ENCODE measurements around the gene BGN.

The BGN gene

DNA sequence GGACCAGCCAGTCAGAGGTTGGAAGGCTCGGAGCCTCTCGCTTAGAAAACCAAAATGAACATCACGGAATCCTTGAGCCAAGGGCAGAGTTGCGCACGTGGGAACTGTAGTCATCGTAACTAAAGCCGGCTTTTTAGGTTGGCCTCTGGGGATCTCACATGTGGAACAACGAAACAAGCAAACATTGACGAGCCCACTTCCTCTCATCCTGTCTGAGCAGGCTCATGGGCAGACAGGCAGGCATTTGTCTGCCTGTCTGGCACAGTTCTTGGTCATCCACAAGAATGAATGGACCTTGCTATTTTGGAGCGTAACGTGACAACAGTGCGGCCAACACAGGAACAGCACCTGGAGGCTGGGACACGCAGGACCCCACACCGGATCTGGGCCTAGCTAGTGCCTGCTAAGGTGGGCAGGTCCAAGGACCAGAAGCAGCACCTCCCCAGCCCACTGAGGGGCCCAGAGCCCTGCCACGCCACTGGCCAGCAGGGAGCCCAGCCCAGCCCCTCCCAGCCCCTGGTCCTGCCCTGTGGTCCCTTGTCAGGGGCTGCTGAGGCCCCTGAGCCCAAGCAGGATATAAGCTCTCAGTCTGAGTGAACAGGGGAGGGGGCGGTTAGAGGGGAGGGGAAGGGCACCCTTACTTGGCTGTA, 39.8 kb upstream of the BGN start:
- Histone ChIP-seq H3K4me3 (ENCODE audit: low read depth, low read length) (no peak overlapping the region), H3K9ac (ENCODE audit: low read depth, low read length) (no peak overlapping the region), H3K36me3 (ENCODE audit: control insufficient read depth, insufficient read depth, low read length) (peaks cover 6% of the 10 kb centered on the region), H3K4me1 (ENCODE audit: control insufficient read depth, insufficient read depth, low read length) (no peaks in the 10 kb centered on the region), H3K27me3 (ENCODE audit: control insufficient read depth, insufficient read depth, low read length) (no peaks in the 10 kb centered on the region), H3K9me3 (ENCODE audit: control insufficient read depth, insufficient read depth, low read length) (no peaks in the 10 kb centered on the region)

DNA sequence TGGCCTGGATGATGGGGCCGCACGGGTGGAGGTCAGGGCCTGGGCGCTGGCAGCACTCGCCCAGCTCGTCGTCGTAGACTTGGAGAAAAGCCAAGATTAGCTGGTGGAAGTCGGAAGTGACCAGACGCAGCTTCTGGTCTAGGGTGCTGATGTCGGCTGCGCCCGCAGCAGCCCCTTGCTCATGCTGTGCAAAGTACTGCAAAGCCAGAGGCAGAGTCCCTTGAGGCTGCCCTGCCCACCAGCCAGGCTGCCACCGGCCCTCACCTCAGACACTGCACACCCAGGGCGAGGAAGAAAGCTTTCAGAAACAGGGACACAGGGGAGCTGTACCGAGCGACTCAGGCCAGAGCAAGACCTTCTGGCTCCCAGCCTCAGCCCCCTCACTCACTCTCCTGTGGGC, 39.2 kb upstream of the BGN start:
- no peak overlapping the region for H3K4me3 ChIP-seq (ENCODE audit: low read depth, low read length)
- H3K9ac ChIP-seq (ENCODE audit: low read depth, low read length): no peak overlapping the region
- H3K4me1 ChIP-seq (ENCODE audit: control insufficient read depth, insufficient read depth, low read length): no peaks in the 10 kb centered on the region
- peaks cover 6% of the 10 kb centered on the region for H3K36me3 ChIP-seq (ENCODE audit: control insufficient read depth, insufficient read depth, low read length)
- no peaks in the 10 kb centered on the region for H3K27me3 ChIP-seq (ENCODE audit: control insufficient read depth, insufficient read depth, low read length)
- no peaks in the 10 kb centered on the region for H3K9me3 ChIP-seq (ENCODE audit: control insufficient read depth, insufficient read depth, low read length)

DNA sequence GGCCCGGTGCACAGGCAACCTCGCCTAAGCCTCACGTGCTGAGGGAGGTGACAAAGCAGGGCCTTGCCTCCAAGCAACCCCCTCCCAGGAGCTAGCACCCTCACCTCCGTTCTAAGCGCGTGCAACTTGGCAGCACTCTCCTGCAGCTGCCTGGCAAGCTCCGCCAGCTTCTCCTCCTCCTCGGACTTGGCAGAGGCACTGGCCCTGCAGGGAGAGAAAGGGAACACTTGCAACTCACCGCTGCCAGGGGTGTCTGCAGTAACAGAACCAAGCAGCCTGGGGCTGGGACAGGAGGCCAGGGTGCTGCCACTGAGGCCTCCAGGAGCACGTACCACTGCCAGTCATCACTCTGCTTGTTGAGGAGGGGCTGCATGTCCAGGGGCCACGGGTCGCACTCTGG, 38.6 kb upstream of the BGN start:
- H3K9me3 ChIP-seq (ENCODE audit: control insufficient read depth, insufficient read depth, low read length): no peaks in the 10 kb centered on the region
- H3K4me3 ChIP-seq (ENCODE audit: low read depth, low read length): no peak overlapping the region
- no peak overlapping the region for H3K9ac ChIP-seq (ENCODE audit: low read depth, low read length)
- H3K27me3 ChIP-seq (ENCODE audit: control insufficient read depth, insufficient read depth, low read length): no peaks in the 10 kb centered on the region
- no peaks in the 10 kb centered on the region for H3K4me1 ChIP-seq (ENCODE audit: control insufficient read depth, insufficient read depth, low read length)
- peaks cover 6% of the 10 kb centered on the region for H3K36me3 ChIP-seq (ENCODE audit: control insufficient read depth, insufficient read depth, low read length)

DNA sequence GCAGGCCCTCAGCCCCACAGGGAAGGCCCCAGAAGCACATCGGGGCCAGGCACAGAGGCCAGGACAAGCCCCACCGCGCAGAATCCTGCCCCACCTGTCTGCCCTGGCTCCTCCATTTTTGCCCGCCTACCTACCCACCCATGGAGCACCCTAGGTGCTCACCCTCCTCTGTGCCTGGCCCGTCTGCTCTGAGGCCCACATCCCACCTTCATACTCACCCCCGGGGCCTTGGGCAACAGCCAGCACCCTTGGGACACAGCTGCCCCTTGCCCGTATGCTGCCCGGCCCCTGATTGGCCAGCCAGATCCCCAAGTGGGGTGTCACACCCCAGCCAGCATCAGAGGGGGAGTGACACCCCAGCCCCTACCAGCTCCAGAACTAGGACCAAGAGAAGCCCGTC, 38.1 kb upstream of the BGN start:
- Histone ChIP-seq H3K27me3 (ENCODE audit: control insufficient read depth, insufficient read depth, low read length) (no peaks in the 10 kb centered on the region), H3K9me3 (ENCODE audit: control insufficient read depth, insufficient read depth, low read length) (no peaks in the 10 kb centered on the region), H3K36me3 (ENCODE audit: control insufficient read depth, insufficient read depth, low read length) (peaks cover 6% of the 10 kb centered on the region), H3K4me3 (ENCODE audit: low read depth, low read length) (no peak overlapping the region), H3K9ac (ENCODE audit: low read depth, low read length) (no peak overlapping the region), H3K4me1 (ENCODE audit: control insufficient read depth, insufficient read depth, low read length) (no peaks in the 10 kb centered on the region)

DNA sequence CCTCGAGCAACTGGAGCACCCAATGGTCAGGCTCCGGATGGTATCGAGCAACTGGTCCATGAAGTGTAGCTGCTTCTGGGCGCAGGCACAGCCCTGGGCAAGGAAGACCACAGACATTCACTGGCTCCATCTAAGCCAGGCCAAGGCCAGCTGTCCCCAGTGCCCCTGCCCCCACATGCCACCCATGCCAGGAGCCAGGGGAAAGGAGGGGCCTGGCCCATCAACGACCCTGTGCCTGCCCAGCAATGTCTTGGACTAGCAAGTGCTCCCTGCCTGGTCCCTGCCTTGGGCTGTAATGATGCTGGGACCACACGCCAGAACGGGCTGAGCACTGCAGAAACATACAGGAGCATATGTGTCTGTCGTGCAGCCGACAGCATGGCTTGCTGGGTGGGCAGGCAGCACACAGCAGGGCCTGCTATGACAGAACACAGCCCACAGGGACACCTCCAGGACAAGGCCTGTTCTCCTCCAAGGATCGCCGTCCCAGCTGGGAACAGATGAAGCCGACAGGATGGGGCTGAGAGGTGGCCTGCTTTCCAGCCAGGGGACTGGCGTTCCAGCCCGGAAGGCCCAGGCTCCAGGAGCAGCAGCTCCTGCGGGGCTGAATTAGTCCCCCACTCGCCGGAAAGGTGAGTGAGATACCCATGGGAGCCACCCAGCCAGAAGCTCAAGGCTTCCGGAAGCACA, 37.5 kb upstream of the BGN start:
- Histone ChIP-seq H3K36me3 (ENCODE audit: control insufficient read depth, insufficient read depth, low read length) (peaks cover 8% of the 10 kb centered on the region), H3K27me3 (ENCODE audit: control insufficient read depth, insufficient read depth, low read length) (no peaks in the 10 kb centered on the region), H3K4me3 (ENCODE audit: low read depth, low read length) (no peak overlapping the region), H3K9ac (ENCODE audit: low read depth, low read length) (no peak overlapping the region), H3K4me1 (ENCODE audit: control insufficient read depth, insufficient read depth, low read length) (no peaks in the 10 kb centered on the region), H3K9me3 (ENCODE audit: control insufficient read depth, insufficient read depth, low read length) (no peaks in the 10 kb centered on the region)

DNA sequence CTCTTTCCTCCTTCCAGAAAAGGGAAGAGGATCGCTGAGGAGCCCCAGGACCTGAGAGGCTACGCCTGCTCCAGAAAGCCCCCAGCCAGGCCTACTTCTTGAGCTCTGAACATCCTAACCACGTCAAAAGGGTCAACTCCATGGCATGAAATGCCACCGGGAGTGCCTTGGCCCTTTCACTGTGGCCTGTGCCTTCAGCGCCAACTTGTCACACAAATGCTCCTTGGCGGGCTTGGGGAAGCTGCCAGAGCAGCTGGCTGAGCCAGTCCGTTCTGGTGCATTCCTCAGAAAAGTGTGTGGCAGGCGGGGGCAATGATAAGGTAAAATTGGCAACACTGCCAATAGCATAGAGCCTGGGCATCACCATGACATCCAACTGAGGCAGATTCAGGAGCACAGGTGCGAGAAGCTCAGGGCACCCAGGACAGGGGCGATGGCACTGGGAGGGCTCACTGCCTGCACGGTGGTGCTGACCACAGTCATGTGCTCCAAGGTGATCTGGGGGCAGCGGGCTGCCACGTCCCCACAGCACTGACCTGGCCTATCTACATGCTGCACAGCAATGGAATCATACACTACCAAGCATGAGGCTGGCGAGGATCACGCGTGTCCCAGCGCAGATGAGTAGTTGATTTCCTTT, 36.8 kb upstream of the BGN start:
- no peak overlapping the region for H3K4me3 ChIP-seq (ENCODE audit: low read depth, low read length)
- H3K27me3 ChIP-seq (ENCODE audit: control insufficient read depth, insufficient read depth, low read length): no peaks in the 10 kb centered on the region
- no peaks in the 10 kb centered on the region for H3K4me1 ChIP-seq (ENCODE audit: control insufficient read depth, insufficient read depth, low read length)
- H3K9ac ChIP-seq (ENCODE audit: low read depth, low read length): no peak overlapping the region
- H3K9me3 ChIP-seq (ENCODE audit: control insufficient read depth, insufficient read depth, low read length): no peaks in the 10 kb centered on the region
- peaks cover 13% of the 10 kb centered on the region for H3K36me3 ChIP-seq (ENCODE audit: control insufficient read depth, insufficient read depth, low read length)

DNA sequence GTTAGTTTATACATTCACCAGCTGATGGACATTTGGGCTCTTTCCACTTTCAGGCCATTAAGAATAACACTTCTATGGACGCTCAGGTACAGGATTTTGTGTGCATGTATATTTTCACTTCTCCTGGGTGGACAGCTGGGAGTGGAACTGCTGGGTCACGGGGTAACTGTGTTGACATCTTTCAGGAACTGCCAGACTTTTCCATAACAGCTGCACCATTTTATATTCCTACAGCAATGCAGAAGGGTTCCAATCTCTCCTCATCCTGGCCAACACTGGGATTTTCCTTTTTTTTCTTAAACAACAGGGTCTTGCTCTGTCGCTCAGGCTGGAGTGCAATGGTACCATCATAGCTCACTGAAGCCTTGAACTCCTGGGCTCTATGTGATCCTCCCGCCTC, 36.3 kb upstream of the BGN start:
- Histone ChIP-seq H3K27me3 (ENCODE audit: control insufficient read depth, insufficient read depth, low read length) (no peaks in the 10 kb centered on the region), H3K36me3 (ENCODE audit: control insufficient read depth, insufficient read depth, low read length) (peaks cover 17% of the 10 kb centered on the region), H3K4me3 (ENCODE audit: low read depth, low read length) (no peak overlapping the region), H3K9ac (ENCODE audit: low read depth, low read length) (no peak overlapping the region), H3K4me1 (ENCODE audit: control insufficient read depth, insufficient read depth, low read length) (no peaks in the 10 kb centered on the region), H3K9me3 (ENCODE audit: control insufficient read depth, insufficient read depth, low read length) (no peaks in the 10 kb centered on the region)

DNA sequence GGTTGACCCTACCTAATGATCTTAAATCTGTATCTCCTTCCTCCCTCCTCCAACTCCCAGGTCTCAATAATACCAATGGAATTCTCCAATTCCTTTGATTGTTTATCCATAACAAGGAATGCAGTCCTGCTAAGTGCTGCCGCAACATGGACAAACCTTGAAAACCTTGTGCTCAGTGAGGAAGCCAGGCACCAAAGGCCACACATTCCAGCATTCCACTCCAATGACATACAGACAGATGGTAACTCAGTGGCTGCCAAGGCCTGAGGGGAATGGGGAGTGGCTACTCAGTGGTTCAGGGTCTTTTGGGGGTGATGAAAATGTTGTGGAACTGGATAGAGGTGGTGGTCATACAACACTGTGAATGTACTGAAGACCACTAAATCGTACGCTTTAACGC, 34.8 kb upstream of the BGN start:
- no peaks in the 10 kb centered on the region for H3K27me3 ChIP-seq (ENCODE audit: control insufficient read depth, insufficient read depth, low read length)
- H3K4me1 ChIP-seq (ENCODE audit: control insufficient read depth, insufficient read depth, low read length): no peaks in the 10 kb centered on the region
- no peak overlapping the region for H3K9ac ChIP-seq (ENCODE audit: low read depth, low read length)
- H3K36me3 ChIP-seq (ENCODE audit: control insufficient read depth, insufficient read depth, low read length): peaks cover 20% of the 10 kb centered on the region
- no peak overlapping the region for H3K4me3 ChIP-seq (ENCODE audit: low read depth, low read length)
- no peaks in the 10 kb centered on the region for H3K9me3 ChIP-seq (ENCODE audit: control insufficient read depth, insufficient read depth, low read length)

DNA sequence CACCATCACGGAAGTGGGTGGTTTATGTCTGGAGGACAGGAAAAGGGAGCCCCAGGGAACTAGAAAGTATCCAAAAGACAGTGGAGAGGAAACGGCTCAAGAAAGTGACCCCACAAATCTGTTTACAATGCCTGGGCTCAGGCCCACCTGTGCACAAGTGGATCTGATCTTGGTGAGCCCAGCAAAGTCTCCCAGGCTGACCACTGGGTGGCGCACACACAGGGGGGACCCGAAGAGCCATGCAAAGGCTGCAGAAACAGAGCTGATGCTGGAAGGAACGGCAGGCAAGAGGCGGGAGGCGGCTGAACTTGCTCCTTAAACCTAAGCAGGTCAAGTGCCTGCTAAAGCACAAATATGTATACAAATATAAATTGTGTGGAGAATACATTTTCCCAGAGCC, 34.0 kb upstream of the BGN start:
- Histone ChIP-seq H3K9me3 (ENCODE audit: control insufficient read depth, insufficient read depth, low read length) (no peaks in the 10 kb centered on the region), H3K27me3 (ENCODE audit: control insufficient read depth, insufficient read depth, low read length) (no peaks in the 10 kb centered on the region), H3K36me3 (ENCODE audit: control insufficient read depth, insufficient read depth, low read length) (peaks cover 20% of the 10 kb centered on the region), H3K4me3 (ENCODE audit: low read depth, low read length) (no peak overlapping the region), H3K9ac (ENCODE audit: low read depth, low read length) (no peak overlapping the region), H3K4me1 (ENCODE audit: control insufficient read depth, insufficient read depth, low read length) (no peaks in the 10 kb centered on the region)

DNA sequence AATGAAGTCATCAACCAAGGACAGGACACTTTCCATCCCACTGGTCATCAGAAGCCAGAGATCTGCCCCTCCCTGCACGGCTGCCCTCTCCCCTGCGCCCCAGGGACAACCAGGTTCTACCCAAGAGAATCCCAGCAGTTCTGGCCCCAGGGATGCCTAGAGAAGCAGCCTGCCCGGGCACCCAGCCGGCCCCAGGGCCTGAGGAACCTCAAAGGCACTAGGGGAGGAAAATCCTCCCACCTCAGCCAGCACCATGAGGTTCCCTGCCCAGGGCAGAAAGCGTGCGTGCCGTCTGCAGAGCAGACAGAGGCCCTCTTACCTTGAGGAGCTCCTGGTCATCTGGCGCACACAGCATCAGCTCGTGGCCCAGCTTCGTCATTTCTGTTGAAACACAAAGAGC, 32.5 kb upstream of the BGN start:
- Histone ChIP-seq H3K4me3 (ENCODE audit: low read depth, low read length) (no peak overlapping the region), H3K36me3 (ENCODE audit: control insufficient read depth, insufficient read depth, low read length) (peaks cover 17% of the 10 kb centered on the region), H3K9me3 (ENCODE audit: control insufficient read depth, insufficient read depth, low read length) (no peaks in the 10 kb centered on the region)

DNA sequence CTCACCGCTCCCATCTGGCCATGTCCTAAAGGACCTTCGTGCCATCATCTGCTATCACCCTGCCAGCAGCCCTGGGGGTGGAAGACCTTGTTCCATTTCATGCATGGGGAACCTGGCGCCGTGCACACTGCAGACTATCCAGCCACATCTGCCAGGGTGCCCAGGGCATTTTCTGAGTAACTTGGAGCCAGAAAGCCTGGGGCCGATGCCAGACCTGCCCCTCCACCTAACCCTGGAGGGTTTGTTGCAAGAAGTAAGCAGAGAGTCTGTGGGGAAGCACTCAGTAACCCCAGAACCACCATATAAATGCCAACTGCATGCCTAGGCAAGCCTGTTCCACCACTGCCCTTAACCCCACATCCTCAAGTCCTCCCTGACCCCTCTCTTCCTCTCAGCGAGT, 31.7 kb upstream of the BGN start:
- no peak overlapping the region for H3K9ac ChIP-seq (ENCODE audit: low read depth, low read length)
- peaks cover 20% of the 10 kb centered on the region for H3K36me3 ChIP-seq (ENCODE audit: control insufficient read depth, insufficient read depth, low read length)

More for the DNA sequence above, 32.5 kb upstream of the BGN start:
- no peak overlapping the region for H3K9ac ChIP-seq (ENCODE audit: low read depth, low read length)
- H3K27me3 ChIP-seq (ENCODE audit: control insufficient read depth, insufficient read depth, low read length): no peaks in the 10 kb centered on the region
- H3K4me1 ChIP-seq (ENCODE audit: control insufficient read depth, insufficient read depth, low read length): no peaks in the 10 kb centered on the region

DNA sequence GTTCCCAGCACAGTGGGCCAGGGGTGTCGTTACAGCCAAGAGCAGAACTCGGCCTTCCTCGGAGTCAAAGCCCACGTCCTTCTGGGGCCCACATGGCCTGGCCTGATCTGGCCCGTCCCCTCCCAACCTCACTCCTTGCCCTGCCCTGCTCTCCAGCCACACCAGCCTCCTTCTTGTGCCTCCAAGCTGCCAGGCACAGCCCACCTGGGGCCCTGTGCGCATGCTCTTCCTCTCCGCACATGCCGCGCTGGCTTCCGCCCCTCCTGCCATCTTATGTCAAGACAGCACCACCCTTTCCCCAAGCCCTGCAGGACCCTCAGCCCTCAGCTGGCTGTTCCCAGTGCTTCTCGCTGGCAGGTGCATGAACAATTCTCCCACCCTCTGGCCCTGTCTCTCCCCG, 31.2 kb upstream of the BGN start:
- H3K27me3 ChIP-seq (ENCODE audit: control insufficient read depth, insufficient read depth, low read length): no peaks in the 10 kb centered on the region
- H3K4me3 ChIP-seq (ENCODE audit: low read depth, low read length): no peak overlapping the region
- H3K9me3 ChIP-seq (ENCODE audit: control insufficient read depth, insufficient read depth, low read length): no peaks in the 10 kb centered on the region
- H3K9ac ChIP-seq (ENCODE audit: low read depth, low read length): no peak overlapping the region
- H3K4me1 ChIP-seq (ENCODE audit: control insufficient read depth, insufficient read depth, low read length): no peaks in the 10 kb centered on the region
- peaks cover 25% of the 10 kb centered on the region for H3K36me3 ChIP-seq (ENCODE audit: control insufficient read depth, insufficient read depth, low read length)

More for the DNA sequence above, 31.7 kb upstream of the BGN start:
- Histone ChIP-seq H3K4me1 (ENCODE audit: control insufficient read depth, insufficient read depth, low read length) (no peaks in the 10 kb centered on the region), H3K4me3 (ENCODE audit: low read depth, low read length) (no peak overlapping the region), H3K9me3 (ENCODE audit: control insufficient read depth, insufficient read depth, low read length) (no peaks in the 10 kb centered on the region), H3K27me3 (ENCODE audit: control insufficient read depth, insufficient read depth, low read length) (no peaks in the 10 kb centered on the region)
